ENCODE measurements around the gene CD55. TPM values are rescaled to one million over a fixed set of nuclear protein-coding genes. Genes with fewer than 3 reads are reported as not detected.

Gene CD55
- total RNA-seq, 1 donor from 2014 or later = 17.9 TPM

DNA sequence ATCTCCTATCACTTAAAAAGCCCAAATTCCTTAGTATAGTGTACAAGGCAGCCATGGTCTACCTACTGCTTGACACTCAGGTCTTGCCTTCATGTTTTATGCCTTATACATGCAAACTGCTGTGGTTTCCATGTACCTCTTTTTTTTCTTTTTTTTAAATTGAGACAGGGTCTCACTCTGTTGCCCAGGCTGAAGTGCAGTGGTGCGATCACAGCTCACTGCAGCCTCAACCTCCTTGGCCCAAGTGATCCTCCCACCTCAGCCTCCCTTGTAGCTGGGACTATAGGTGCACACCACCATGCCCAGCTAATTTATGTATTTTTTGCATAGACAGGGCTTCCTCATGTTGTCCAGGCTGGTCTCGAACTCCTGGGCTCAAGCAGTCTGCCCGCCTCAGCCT is 8.0 kb downstream of the CD55 start:
- no peak for DNase-seq (ENCODE audit: low spot score)

DNA sequence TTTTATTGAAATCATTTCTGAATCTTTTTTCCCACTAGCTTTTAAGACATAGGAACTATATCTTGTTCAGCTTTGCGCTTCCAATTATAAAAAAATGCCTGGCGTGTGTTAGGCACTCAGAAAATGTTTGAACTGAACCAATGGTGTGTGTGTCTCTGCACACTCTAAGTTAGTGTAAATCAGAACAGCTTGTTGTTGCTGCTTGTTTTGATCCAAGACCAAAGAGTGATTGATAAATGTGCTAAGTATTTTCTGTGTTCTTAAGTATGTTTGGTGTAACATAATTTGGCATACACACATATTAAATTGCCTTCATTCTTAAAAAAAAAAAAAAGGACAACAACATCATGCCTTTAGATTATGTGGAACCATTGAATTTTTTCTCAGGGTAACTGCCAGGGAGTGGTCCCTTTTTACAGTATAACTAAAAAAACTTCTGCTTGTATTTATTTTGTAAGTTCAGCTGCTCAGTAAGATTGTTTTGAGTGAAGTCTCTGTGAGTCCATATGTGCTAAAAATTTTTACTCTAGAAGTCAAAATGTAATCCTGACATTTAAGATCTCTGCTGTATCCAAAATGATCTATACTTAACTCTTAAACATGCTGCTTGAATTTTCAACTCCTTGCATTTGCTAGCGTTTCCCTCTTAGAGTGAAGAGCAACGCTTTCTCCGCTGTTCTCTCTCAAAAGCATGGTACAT is 8.7 kb downstream of the CD55 start:
- DNase-seq (ENCODE audit: low spot score) = no peak

DNA sequence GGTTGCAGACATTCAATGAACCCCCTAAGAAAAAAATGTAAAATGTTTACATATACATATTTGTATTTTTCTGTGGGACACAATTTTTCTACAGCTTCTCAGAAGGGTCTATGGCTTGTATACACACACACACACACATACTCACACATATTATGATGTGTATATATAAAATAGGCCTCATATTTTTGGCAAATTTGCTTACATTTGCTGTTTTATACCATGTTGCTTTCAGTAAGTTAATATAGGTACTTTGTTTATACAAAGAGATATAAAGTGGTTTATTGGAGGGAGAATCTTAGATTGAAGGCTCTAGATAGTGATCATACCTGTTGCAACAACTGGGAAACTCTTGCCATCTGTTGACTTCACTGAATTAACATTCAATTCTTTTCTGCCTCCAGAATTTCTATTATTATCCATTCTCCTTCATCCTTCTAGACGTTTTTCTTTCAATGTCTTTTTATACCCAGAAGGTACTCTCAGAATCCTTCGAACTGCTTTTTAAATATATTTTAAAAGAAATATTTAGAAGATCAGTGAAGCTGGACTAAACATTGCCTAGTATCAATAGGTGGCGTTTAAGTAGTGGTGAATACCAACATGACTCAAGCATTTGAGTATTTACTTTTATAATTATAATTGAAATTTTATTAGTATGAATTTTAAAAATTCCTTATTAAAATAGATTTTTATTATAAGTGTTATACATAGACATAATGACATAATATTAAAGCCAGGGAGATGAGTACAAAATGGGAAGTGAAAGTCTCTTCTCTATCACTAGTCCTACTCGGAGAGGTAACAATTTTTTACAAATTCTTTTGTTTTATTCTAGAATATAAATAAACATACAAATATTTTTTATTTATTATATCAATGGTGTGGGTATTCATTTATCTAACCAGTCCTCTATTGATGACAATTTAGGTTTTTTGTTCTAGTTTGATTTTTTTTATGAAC is 10.2 kb downstream of the CD55 start:
- no peak for DNase-seq (ENCODE audit: low spot score)

DNA sequence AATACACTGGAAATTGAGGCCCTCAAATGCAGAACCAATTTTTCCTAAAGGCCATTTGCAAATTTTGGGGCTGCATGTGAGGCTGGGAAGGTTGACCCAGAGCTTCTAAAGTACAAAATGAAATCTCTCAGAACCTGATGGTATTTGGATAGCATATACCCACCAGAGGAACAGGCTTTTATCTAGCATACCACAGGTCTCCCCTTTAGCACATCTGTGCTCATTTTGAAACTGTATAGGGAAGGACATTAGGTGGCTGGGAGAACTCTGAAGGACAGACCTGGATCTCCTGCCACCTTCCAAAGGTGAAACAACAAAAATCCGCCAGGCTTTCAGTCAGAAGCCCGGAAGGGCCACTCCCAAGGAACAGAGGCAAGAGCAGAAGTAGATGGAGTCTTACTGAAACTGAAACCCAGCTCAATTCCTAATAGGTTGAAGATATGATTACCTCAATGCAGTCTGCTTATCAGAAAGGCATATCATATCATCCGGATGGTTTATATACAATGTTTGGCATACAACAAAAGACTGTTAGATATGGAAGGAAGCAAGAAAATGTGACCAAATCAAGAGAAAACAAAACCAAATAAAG is 11.6 kb downstream of the CD55 start:
- DNase-seq (ENCODE audit: low spot score) = no peak

DNA sequence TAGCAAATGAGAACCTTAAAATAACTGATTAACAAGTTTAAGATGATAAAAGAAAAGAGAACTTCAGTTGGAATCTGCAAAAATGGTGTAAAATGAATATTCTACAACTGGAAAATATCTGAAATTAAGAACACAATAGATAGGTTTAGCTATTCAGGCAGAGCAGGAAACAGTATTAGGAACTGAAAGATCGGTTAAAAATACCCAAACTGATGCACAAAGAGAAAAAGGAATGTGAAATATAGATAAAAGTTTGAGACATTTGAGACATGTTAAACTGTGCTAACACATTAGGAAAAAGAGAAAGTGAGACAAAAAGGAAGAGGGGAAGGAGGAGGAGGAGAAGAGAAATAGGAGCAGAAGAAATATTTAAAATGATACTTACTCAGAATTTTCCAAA is 12.1 kb downstream of the CD55 start:
- no peak for DNase-seq (ENCODE audit: low spot score)

DNA sequence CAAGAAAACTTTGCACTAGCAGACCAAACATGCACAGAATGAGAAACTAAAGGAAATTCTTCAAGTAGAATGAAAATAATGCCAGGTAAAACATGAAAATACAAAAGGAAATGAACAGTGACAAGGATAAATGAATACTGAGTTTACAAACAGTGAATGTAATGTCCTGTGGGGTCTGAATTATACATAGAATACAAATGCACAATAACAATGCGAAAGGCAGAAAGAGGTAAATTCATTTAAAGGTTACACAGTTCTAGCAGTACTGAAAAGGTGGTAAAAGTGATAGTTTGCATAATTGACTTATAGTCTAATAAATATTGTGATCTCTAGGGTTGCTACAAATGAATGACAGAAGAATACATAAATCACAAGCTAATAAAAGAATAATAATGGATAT is 12.9 kb downstream of the CD55 start:
- DNase-seq (ENCODE audit: low spot score) = no peak

DNA sequence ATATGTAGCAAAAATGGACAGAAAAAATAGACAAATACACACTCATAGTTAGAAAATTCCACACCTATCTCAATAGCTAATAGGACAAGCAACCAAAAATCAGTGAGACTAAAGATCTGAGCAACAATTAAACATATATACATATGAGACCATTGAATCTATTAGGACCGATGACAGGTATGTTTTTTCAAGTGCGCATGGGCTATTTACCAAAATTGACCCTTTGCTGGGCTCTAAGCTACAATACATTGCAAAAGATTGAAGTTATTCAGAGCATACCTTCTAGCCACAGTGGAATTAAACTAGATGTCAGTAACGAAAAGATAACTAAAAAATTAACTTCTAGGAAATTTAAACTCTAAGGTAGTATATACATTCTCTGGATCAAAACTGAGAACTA is 13.7 kb downstream of the CD55 start:
- no peak for DNase-seq (ENCODE audit: low spot score)

DNA sequence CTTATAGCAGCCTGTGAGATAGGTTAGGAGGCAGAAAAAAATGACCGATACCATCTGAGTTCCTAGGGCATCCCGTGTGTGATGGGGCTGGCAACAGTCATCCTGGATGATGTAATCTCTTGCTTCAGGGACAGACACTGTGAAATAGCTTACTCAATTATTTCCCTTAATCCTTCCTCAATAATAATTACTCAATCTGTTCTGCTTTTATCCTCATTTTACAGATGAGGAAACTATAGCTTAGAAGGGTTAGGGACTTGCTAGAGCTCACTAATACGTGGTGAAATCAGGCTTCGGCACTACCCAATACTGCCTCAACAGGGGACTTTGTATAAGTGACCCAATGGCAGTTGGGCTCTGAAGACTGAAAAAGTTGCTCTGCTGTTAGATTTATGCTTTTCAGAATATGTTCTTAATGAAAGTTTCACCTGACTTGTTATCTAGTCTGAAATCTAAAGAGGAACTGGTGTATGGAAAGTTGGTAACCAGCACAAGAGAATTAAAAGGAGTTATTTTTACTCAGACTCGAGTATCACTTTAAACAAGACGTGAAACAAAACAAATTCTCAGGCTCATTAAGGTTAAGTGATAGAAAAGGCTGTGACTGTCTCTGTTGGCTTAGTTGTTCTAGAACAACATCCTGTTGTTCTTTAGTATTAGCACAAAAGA is 14.4 kb downstream of the CD55 start:
- DNase-seq (ENCODE audit: low spot score) = no peak

DNA sequence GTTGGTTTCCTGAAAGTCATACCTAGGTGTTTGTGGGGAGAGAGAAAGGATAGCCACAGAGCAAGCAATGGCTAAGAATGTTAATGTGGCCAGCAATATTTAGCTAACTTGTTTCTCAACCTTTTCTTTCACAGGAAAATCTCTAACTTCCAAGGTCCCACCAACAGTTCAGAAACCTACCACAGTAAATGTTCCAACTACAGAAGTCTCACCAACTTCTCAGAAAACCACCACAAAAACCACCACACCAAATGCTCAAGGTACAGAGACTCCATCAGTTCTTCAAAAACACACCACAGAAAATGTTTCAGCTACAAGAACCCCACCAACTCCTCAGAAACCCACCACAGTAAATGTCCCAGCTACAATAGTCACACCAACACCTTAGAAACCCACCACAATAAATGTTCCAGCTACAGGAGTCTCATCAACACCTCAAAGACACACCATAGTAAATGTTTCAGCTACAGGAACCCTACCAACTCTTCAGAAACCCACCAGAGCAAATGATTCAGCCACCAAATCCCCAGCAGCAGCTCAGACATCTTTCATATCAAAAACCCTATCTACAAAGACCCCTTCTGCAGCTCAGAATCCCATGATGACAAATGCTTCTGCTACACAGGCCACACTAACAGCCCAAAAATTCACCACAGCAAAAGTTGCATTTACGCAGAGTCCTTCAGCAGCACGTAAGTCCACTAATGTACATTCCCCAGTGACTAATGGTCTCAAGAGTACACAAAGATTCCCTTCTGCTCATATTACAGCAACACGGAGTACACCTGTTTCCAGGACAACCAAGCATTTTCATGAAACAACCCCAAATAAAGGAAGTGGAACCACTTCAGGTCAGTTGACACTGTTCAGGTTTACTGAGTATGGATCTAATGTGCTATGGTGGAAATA is 15.3 kb downstream of the CD55 start:
- DNase-seq (ENCODE audit: low spot score) = no peak

DNA sequence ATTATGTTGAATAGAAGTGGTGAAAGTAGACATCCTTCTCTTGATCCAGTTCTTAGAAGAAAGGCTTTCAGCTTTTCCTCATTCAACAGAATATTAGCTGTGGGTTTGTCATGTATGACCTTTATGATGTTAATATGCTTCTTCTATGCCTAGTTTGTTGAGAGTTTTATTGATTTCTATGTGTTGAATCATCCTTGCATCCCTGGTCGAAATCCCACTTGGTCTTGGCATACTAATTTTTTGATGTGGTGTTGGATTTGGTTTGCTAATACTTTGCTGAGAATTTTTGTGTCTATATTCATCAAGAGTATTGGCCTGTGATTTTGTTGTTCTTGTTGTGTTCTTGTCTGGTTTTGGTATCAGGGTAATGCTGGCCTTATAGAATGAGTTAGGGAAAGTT is 20.9 kb downstream of the CD55 start:
- no peak for DNase-seq (ENCODE audit: low spot score)

DNA sequence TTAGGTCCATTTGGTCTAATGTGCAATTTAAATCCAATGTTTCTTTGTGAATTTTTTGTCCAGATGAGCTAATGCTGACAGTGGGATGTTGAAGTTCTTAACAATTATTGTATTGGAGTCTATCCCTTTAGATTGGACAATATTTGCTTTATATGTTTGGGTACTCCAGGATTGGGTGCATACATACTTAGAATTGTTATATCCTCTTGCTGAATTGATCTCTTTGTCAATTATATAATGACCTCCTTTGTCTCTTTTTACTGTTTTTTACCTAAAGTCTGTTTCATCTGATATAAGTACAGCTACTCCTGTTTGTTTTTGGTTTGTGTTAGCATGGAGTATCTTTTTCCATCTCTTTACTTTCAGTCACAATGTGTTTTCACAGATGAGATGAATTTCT is 22.2 kb downstream of the CD55 start:
- no peak for DNase-seq (ENCODE audit: low spot score)

DNA sequence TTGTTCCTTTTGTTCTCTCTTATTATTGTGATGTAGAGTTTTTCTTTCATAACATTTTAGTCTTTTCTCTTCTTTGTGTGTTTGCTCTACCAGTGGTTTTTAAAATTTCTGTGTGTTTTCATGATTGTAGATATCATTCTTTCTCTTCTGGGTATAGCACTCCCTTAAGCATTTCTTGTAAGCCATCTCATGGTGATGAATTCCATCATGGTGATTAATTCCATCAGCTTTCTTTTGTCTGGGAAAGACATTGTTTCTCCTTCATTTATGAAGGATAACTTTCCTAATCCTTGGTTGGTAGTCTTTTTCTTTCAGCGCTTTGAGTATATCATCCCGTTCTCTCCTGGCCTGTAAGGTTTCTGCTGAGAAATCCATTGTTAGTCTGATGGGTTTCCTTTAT is 22.7 kb downstream of the CD55 start:
- no peak for DNase-seq (ENCODE audit: low spot score)

DNA sequence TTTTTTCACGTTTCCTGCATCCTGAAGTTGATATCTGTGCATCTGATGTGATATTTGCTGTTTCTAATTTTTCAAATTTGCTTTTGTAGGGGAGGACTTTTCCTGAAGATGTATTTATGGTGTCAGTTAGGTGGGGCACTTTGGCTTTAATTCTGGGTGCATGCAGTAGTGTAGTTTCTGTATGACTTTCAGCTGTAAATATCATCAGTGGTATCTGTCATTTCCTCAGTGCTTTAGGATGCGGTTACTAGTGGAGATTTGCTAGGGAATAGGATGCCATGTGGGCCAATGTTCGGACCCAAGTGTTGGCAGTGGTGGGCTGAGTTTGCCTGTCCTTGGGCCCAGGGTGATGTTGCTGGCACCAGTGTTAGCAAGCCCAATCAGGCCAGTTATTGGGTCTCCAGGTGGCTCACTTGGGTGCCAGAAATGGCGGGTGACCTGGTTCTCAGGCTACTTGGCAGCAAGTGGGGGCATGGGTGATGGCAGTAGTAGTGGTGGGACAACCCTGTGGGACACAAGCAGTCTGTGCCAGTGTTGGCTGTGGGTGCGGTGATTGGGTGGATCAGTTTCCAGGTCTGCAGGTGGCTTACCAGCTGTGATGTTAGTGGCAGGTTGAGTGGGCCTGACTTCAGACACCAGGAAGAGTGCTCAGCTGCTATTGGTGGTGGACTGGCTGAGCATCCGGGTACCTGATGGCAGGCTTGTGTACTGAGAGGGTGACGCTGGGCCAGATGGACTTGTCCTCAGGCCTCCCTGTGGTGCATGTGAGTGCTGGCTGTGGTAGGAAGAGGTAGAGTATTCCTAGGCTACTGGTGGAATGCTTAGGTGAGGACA is 24.4 kb downstream of the CD55 start:
- no peak for DNase-seq (ENCODE audit: low spot score)

DNA sequence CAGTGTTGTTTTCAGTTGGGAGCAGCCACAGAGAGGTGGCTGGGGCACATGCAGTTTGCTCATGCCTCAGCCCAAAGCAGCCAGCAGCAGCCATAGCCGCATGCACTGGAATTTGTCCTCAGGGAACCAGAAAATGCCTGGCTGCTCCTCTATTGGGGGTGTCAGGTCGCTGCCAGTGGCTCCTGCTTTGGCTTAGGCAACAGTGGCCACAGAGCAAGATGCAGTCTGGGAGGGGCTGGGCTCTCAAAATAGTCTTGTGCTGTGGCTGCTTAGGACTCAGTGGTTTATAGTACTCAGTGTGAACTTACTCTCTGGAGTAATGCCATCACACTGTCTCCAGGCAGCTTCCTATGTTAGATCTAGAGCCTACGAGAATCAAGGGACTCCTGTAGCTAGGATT is 25.0 kb downstream of the CD55 start:
- no peak for DNase-seq (ENCODE audit: low spot score)

DNA sequence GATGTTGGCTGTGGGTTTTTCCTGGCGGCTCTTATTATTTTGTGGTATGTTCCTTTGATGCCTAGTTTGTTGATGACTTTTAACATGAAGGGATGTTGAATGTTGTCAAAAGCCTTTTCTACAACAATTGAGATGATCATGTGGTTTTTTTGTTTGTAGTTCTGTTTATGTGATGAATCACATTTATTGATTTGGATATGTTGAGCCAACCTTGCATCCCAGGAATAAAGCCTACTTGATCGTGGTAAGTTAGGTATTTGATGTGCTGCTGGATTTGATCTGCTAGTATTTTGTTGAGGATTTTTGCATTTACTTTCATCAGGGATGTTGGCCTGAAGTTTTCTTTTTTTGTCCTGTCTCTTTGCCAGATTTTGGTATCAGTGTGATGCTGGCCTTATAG is 28.5 kb downstream of the CD55 start:
- DNase-seq (ENCODE audit: low spot score) = no peak

DNA sequence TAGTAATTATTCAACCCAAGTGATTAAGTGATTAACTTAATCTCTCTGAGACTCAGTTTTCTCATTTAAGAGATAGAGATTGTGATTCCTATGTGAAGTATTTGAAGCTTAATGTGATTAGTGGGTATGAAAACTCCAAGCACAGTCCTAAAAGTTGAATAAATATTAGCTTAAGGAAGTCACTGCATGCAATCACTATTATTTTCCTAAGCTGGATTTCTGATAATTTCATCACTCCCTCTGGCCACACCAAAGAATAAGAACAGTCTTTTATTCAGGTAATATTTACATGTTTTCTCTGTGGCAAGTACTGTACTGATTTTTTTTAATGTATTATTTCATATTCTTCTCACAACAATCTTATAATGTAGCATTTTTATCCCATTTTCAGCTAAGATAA is 31.1 kb downstream of the CD55 start:
- no peak for DNase-seq (ENCODE audit: low spot score)

DNA sequence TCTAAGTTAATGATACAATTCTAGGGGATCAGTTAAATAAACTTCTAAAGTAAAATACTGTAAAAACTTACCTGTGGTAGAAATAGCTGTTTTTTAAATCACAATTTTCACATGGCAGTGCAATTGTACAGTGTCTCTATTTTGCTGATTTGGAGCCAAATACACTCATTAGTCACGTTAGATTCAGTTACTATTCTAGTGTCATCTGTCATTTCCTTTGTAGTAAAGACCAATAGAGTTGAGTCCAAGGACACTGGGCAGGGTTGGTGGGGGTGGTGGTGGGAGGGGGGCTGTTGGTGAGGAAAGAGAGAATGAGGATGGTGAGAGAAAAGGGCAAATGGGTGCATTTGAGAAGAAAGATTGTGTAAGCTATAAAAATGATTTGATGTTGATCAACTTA is 33.6 kb downstream of the CD55 start:
- DNase-seq (ENCODE audit: low spot score) = no peak

DNA sequence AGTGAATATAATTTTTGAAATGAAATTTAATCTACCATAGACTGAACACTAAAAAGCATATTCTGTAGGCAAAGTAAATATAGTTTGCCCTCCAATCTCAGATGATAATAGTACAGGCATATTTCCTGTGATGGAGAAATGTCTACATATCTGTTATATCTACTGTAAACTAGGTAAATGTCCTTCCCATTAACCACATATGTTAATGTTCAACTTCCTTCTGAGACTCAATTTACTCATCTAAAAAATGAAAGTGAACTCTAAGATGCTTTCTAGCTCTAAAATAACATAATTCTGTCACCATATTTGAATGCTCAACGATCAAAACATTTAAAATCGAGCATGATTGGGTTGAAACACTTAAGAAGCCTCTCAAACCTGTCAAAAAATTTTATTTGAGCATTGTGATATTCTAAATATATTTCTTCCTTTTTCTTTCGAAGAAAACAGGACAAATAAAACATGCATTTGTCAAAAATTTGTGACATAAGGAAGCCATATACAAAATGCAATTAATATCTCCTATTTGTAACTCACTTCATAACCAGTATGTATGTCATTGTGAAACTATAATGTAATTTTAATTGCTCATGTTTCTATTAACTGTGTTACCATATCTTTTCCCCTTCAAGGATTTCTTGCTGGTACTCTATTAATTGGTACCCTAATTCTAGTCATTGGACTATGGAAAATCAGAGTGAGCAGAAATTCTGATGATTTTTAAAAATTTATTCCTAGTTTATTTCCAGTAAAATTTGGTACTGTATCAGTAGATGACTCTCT is 34.2 kb downstream of the CD55 start:
- DNase-seq (ENCODE audit: low spot score) = no peak

DNA sequence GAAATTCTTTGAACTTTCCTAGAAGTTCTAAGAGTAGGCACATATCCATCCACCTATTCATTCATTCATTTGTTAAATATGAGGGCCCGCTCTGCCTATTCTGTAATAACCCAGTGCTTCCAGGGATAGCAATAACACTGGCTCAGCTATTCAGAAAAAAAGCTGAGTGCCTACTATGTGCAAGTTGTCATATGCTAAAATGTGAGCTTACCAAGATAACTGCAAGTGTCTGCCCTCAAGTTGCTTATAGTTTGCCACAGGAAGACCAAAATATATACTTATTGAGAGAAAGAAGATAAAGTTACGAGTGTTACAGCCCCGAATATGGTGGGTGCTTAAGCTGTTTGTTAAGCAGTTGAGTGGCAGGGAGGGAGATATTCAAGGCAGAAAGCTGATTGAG is 39.6 kb downstream of the CD55 start:
- no peak for DNase-seq (ENCODE audit: low spot score)

DNA sequence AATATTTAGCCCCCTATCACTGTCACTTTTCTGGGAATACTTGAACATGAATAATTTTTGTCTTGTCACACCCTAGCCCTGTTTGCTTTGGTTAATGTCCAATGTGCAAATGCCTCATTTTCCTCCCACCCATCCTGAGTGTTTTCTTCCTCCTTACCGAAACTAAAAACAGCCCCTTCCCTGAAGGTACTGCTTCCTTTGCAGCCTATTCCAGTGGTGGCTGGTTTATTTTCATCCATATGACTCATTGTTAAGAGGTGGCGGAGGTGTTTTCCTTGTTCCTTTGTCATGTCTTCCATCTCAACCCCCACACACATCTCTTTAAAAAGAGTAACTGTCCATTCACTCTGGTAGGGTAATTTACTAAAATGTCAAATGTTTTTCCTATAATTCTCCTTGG is 40.4 kb downstream of the CD55 start:
- no peak for DNase-seq (ENCODE audit: low spot score)

Measured in mucosa of gallbladder (tissue), 1 donor.